OCI-LY3 (cell line): ENCODE measurements around the gene PARP8.

Source experiments
- H2AFZ ChIP-seq: fragments of 200-600, 300-600 bp; shearing (Covaris generic); 2 replicates; pipeline ENCODE4 v1.6.0; 2014; ENCODE audit warnings: antibody characterized with exemption, low read depth, low read length
- H3K27ac ChIP-seq: fragments of 200-600, 300-600 bp; sonication (generic); 2 replicates; pipeline ENCODE4 v1.5.1; 2014; ENCODE audit warnings: mild to moderate bottlenecking, low read length, moderate library complexity, mixed read lengths
- H3K27me3 ChIP-seq: fragments of 200-600, 300-600 bp; sonication (generic); 2 replicates; pipeline ENCODE4 v1.6.1; 2014; ENCODE audit warnings: low read depth, low read length, mixed read lengths
- H3K36me3 ChIP-seq: fragments of 200-600, 300-600 bp; sonication (generic); replicated peaks from 2 replicates; pipeline ENCODE3; 2014; ENCODE audit warnings: low read depth, low read length, mixed read lengths
- H3K4me1 ChIP-seq: fragments of 300-600, 200-600 bp; sonication (generic); 2 replicates; pipeline ENCODE4 v1.6.1; 2014; ENCODE audit warnings: low read length, mixed read lengths
- H3K4me2 ChIP-seq: fragments of 200-600, 300-600 bp; sonication (generic); 2 replicates; pipeline ENCODE4 v1.6.1; 2014; ENCODE audit warnings: low read length, mixed read lengths
- H3K4me3 ChIP-seq: fragments of 300-600, 200-600 bp; sonication (generic); 2 replicates; pipeline ENCODE4 v1.5.1; 2014; ENCODE audit warnings: antibody characterized with exemption, mild to moderate bottlenecking, low read length, moderate library complexity
- H3K79me2 ChIP-seq: fragments of 300-600, 200-600 bp; shearing (Covaris generic); 2 replicates; pipeline ENCODE4 v1.6.1; 2014; ENCODE audit warnings: mild to moderate bottlenecking, low read length, mixed read lengths
- H3K9ac ChIP-seq: fragments of 300-600, 200-600 bp; shearing (Covaris generic); 2 replicates; pipeline ENCODE4 v1.6.0; 2014; ENCODE audit warnings: mild to moderate bottlenecking, low read length, moderate library complexity
- H3K9me3 ChIP-seq: fragments of 200-600, 300-600 bp; shearing (Covaris generic); 2 replicates; pipeline ENCODE4 v1.6.1; 2014; ENCODE audit warnings: low read length, mixed read lengths; ENCODE audit not compliant: insufficient read depth
- H4K20me1 ChIP-seq: fragments of 200-600, 300-600 bp; sonication (generic); 2 replicates; pipeline ENCODE4 v1.6.1; 2016; ENCODE audit warnings: low read length, mixed read lengths; ENCODE audit not compliant: insufficient read depth
- EZH2phosphoT487 ChIP-seq: fragments of 200-600 bp; shearing (Covaris generic); IDR thresholded peaks from 2 replicates; pipeline ENCODE4 v1.6.1; 2018; ENCODE audit warnings: antibody characterized with exemption, mixed run types, low read depth
- TF ChIP-seq, protein P1 (sequence below): fragments of 200-600, 300-600 bp; sonication (generic); IDR thresholded peaks from 2 replicates; pipeline ENCODE4 v1.5.1; 2014; ENCODE audit warnings: antibody characterized with exemption, low read length, low read depth

PARP8 gene

DNA sequence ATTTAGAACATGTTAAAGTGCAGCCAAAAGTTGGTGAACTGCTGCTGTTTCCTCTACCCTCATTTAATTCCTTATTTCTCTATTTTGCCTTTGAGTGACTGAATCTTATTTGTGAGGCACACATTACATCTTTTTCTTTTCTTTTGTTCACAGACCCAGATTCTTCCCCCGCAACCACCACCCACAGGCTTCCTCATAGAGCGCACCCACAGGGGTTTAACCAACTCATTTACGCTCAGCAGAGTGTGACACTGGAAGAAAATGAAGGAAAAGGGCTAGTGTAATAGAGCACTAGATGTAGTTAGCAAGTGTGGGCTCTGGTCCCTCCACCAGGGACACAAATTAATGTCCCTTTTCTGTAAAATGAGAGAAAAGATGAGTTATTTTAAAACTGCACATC is 200.7 kb downstream of the PARP8 start:
- H3K9me3 ChIP-seq: no peaks in the 10 kb centered on the region
- H3K4me1 ChIP-seq: no peaks in the 10 kb centered on the region
- no peak overlapping the region for H3K9ac ChIP-seq
- no peaks in the 10 kb centered on the region for H4K20me1 ChIP-seq
- TF ChIP-seq, protein P1, sequence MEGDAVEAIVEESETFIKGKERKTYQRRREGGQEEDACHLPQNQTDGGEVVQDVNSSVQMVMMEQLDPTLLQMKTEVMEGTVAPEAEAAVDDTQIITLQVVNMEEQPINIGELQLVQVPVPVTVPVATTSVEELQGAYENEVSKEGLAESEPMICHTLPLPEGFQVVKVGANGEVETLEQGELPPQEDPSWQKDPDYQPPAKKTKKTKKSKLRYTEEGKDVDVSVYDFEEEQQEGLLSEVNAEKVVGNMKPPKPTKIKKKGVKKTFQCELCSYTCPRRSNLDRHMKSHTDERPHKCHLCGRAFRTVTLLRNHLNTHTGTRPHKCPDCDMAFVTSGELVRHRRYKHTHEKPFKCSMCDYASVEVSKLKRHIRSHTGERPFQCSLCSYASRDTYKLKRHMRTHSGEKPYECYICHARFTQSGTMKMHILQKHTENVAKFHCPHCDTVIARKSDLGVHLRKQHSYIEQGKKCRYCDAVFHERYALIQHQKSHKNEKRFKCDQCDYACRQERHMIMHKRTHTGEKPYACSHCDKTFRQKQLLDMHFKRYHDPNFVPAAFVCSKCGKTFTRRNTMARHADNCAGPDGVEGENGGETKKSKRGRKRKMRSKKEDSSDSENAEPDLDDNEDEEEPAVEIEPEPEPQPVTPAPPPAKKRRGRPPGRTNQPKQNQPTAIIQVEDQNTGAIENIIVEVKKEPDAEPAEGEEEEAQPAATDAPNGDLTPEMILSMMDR: no peak
- TF ChIP-seq EZH2phosphoT487: no peak
- no peak overlapping the region for H2AFZ ChIP-seq
- H3K36me3 ChIP-seq: no peaks in the 10 kb centered on the region
- no peak overlapping the region for H3K27ac ChIP-seq
- no peak overlapping the region for H3K4me3 ChIP-seq
- H3K27me3 ChIP-seq: no peaks in the 10 kb centered on the region
- no peak overlapping the region for H3K4me2 ChIP-seq
- no peaks in the 10 kb centered on the region for H3K79me2 ChIP-seq

DNA sequence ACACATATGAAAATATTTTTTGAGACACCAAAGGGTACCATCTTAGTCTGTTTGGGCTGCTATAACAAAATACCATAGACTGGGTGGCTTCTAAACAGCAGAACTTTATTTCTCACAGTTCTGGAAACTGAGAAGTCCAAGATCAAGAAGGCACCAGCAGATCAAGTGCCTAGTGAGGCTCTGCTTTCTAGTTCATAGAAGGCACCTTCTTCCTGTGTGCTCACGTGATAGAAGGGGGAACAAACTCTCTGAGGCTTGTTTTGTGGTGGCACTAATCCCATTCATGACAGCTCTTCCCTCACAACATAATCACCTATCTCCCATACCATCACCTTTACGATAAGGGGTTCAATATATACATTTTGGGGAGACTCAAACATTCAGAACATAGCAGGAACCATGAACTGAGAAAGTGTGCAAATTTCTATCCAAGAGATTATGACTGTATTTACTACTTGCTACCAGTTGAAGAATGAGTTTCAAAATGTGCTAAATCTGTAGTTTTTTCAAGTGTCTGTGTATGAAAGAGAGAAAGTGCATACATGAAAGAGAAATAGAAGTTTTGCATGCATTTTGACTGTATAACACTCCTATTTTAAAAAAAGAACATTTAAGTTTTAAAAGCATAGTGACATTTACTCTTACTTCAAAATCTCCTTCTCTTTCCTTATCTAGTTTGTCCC is 207.3 kb downstream of the PARP8 start:
- no peak for TF ChIP-seq EZH2phosphoT487
- TF ChIP-seq, protein P1: no peak
- Histone ChIP-seq H3K9me3 (no peaks in the 10 kb centered on the region), H3K4me1 (no peaks in the 10 kb centered on the region), H3K27ac (no peak overlapping the region), H3K4me2 (no peak overlapping the region), H3K4me3 (no peak overlapping the region), H3K36me3 (no peaks in the 10 kb centered on the region), H3K9ac (no peak overlapping the region), H3K79me2 (no peaks in the 10 kb centered on the region), H3K27me3 (no peaks in the 10 kb centered on the region), H4K20me1 (no peaks in the 10 kb centered on the region), H2AFZ (no peak overlapping the region)

DNA sequence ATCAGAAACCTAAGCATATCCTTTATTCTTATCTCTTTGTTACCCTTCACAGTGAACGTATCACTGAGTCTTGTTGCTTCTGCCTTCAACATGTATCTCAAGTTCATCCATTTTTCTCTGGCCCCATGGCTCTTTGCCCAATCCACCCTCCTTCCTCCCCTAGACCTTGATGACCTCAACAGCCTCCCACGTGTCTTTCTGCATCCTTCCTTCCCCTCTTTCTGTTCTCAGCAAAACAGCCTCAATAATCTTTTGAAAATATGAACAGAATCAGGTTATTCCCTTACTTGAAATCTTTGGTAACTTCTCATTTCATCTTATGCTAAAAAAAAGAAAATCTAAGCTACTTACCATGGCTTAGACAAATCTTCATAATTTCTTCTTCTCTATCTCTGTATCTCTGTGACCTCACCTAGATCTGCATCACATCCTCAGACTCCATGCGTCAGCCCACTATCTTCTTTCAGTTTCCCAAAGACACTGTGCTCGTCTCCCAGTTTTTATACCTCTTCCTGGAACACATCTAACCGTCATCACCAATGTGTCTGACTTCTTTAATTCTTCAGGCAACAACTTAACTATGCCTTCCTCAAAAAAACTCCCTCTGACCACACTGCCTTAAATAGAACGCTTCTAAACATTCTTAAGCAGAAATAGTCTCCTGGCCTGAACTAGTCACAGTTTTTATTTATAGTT is 208.0 kb downstream of the PARP8 start:
- no peak overlapping the region for H2AFZ ChIP-seq

DNA sequence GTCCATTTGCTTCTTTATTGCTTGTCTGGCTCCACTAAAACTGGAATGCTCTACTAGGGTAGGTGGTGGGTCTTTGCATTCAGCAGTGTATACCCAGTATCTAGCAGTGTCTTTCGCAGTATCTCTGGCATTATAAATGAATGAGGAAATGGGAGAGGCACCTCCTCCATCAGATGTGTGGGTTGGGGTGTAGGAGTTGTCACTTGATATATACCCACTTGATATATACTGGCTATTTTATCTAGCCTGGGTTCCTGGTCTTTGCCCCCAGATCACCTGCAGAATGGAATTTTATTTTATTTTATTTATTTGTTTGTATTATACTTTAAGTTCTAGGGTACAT is 208.5 kb downstream of the PARP8 start:
- TF ChIP-seq EZH2phosphoT487: no peak
- TF ChIP-seq, protein P1: no peak

More for the DNA sequence above, 208.0 kb downstream of the PARP8 start:
- no peaks in the 10 kb centered on the region for H3K36me3 ChIP-seq
- no peak overlapping the region for H3K27ac ChIP-seq
- H3K27me3 ChIP-seq: no peaks in the 10 kb centered on the region
- H4K20me1 ChIP-seq: no peaks in the 10 kb centered on the region
- no peaks in the 10 kb centered on the region for H3K4me1 ChIP-seq
- H3K9me3 ChIP-seq: no peaks in the 10 kb centered on the region
- H3K4me3 ChIP-seq: no peak overlapping the region
- H3K4me2 ChIP-seq: no peak overlapping the region
- no peak overlapping the region for H3K9ac ChIP-seq
- no peak for TF ChIP-seq EZH2phosphoT487
- TF ChIP-seq, protein P1: no peak
- H3K79me2 ChIP-seq: no peaks in the 10 kb centered on the region

More for the DNA sequence above, 208.5 kb downstream of the PARP8 start:
- no peaks in the 10 kb centered on the region for H3K27me3 ChIP-seq
- no peak overlapping the region for H3K9ac ChIP-seq
- H3K79me2 ChIP-seq: no peaks in the 10 kb centered on the region
- H3K27ac ChIP-seq: no peak overlapping the region
- H3K36me3 ChIP-seq: no peaks in the 10 kb centered on the region
- H3K4me2 ChIP-seq: no peak overlapping the region
- H3K4me3 ChIP-seq: no peak overlapping the region
- no peaks in the 10 kb centered on the region for H3K9me3 ChIP-seq
- H2AFZ ChIP-seq: no peak overlapping the region
- H4K20me1 ChIP-seq: no peaks in the 10 kb centered on the region
- no peaks in the 10 kb centered on the region for H3K4me1 ChIP-seq
